Activated T-helper 1 cell treated with anti-CD3 and anti-CD28 coated beads, Interleukin-12 subunit alpha, Interleukin-12 subunit beta, Interleukin-2, Interleukin-4 antibody, amounts not matched to agents 30 ng/mL and 10 ng/mL and 1 ng/mL, durations not matched to agents 14 hours and 24 hours and 36 hours (primary cell): ENCODE data around the gene LRP5. TPM values are rescaled to one million over a fixed set of nuclear protein-coding genes. Genes with fewer than 3 reads are reported as not detected.
"Not testable (repeated sequence)": the region's sequence is repeated elsewhere in the genome, so short reads cannot be mapped to it uniquely, and the experiment has no call there.

Experiments
- DNase-seq: peaks from one replicate; pipeline ENCODE4 v3.0.0; 2021; ENCODE audit warnings: low spot score
- H3K27ac Mint-ChIP-seq: one replicate; pipeline ENCODE4 v1.8.0; 2021; ENCODE audit warnings: mild to moderate bottlenecking, mixed read lengths
- H3K27me3 Mint-ChIP-seq: one replicate; pipeline ENCODE4 v1.8.0; 2022; ENCODE audit warnings: mild to moderate bottlenecking, moderate library complexity, mixed read lengths; ENCODE audit not compliant: insufficient read depth
- H3K36me3 Mint-ChIP-seq: one replicate; pipeline ENCODE4 v1.8.0; 2021; ENCODE audit warnings: low read depth, mixed read lengths
- H3K4me1 Mint-ChIP-seq: one replicate; pipeline ENCODE4 v1.8.0; 2021; ENCODE audit warnings: low read depth, mixed read lengths
- H3K4me3 Mint-ChIP-seq: one replicate; pipeline ENCODE4 v1.8.0; 2021; ENCODE audit warnings: mild to moderate bottlenecking, moderate library complexity, mixed read lengths
- H3K9me3 Mint-ChIP-seq: one replicate; pipeline ENCODE4 v1.8.0; 2021; ENCODE audit warnings: mixed read lengths
- intact Hi-C: fragments of 100-400 bp; cut with micrococcal nuclease; formaldehyde crosslinking; loops from one replicate; pipeline ENCODE4 v1.15.1; 2024
- total RNA-seq: library from RNA; stranded (reverse); gene quantifications from 2 replicates; pipeline ENCODE4 v1.2.3, GENCODE V29; 2022

The LRP5 gene
- total RNA-seq, 1 donor from 2014 or later: 23.9 TPM

GRCh38 chr11:68441466-68442230 is 129.3 kb downstream of the LRP5 start:
- no peak for DNase-seq
- H3K9me3 Mint-ChIP-seq: no peaks in the 10 kb centered on the region
- H3K36me3 Mint-ChIP-seq: no peaks in the 10 kb centered on the region
- no peak overlapping the region for H3K27ac Mint-ChIP-seq
- H3K4me3 Mint-ChIP-seq: no peak overlapping the region
- H3K4me1 Mint-ChIP-seq: peaks cover 6% of the 10 kb centered on the region
- intact Hi-C loops: no loop called here
- no peaks in the 10 kb centered on the region for H3K27me3 Mint-ChIP-seq

GRCh38 chr11:68442433-68442832 is 130.0 kb downstream of the LRP5 start:
- DNase-seq: no peak
- no peaks in the 10 kb centered on the region for H3K36me3 Mint-ChIP-seq
- H3K4me3 Mint-ChIP-seq: no peak overlapping the region
- H3K9me3 Mint-ChIP-seq: no peaks in the 10 kb centered on the region
- no peaks in the 10 kb centered on the region for H3K27me3 Mint-ChIP-seq
- H3K4me1 Mint-ChIP-seq: peaks cover 3% of the 10 kb centered on the region
- no peak overlapping the region for H3K27ac Mint-ChIP-seq
- intact Hi-C loops: no loop called here

DNA sequence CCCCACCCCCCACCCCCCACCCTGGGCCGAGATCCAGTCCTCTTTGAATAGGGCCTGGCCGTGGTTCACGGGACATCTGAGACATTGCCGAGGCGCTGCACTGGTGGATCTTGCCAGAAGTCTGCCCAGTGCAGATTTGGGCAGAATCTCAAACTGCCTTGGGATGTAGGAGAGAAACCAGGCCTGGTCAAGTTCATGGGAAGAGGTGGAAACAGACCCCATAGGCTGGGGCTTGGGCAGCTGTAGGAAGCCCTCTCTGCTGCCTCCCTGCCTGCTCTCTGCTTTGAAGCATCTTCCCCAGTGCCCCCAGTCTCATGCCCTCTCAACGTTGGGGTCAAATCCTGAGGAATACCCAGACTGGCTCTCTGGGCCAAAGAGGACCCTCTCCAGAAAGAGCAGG is 132.2 kb downstream of the LRP5 start:
- intact Hi-C loops: no loop called here
- Mint-ChIP-seq H3K4me3 (no peak overlapping the region), H3K27ac (no peak overlapping the region), H3K27me3 (no peaks in the 10 kb centered on the region), H3K9me3 (no peaks in the 10 kb centered on the region), H3K36me3 (peaks cover 4% of the 10 kb centered on the region), H3K4me1 (peaks cover 9% of the 10 kb centered on the region)
- no peak for DNase-seq

DNA sequence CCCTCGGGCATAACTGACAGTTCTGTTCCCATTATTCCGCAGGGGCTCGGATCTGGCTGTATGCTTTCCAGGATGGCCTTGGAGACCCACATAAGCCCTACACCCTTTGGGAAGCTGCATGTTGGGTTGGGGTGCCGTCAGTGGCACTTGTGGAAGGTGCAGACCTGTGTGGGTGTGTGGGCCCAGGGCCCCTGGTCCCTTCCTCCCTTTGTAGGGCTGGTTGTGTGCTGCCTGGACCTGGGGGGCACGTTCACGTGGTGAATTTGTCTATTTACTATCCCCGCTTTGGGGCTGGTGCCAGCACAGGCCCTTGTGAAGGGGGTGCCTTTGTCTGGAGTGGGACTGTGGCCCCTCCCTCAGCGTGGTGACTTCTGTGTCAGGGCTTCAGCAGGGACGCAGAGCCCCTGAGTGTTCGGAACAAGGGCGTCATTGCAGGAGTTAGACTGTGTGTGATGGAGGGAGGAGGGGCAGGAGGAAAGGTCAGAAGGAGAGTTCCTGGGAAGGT is 133.2 kb downstream of the LRP5 start:
- Mint-ChIP-seq H3K27ac (no peak overlapping the region), H3K36me3 (peaks cover 7% of the 10 kb centered on the region)
- intact Hi-C loops: loop anchor here (2.0 kb wide), 1 partner anchor 149 kb away; no protein-coding TSS in a partner anchor

GRCh38 chr11:68446046-68446725 is 133.8 kb downstream of the LRP5 start:
- Mint-ChIP-seq H3K9me3 (no peaks in the 10 kb centered on the region), H3K4me1 (peaks cover 9% of the 10 kb centered on the region), H3K27me3 (no peaks in the 10 kb centered on the region), H3K27ac (no peak overlapping the region), H3K4me3 (no peak overlapping the region), H3K36me3 (peaks cover 7% of the 10 kb centered on the region)
- intact Hi-C loops: loop anchor here (2.0 kb wide), 1 partner anchor 149 kb away; no protein-coding TSS in a partner anchor
- DNase-seq: no peak

More for the DNA sequence above, 133.2 kb downstream of the LRP5 start:
- no peaks in the 10 kb centered on the region for H3K9me3 Mint-ChIP-seq
- no peaks in the 10 kb centered on the region for H3K27me3 Mint-ChIP-seq
- H3K4me3 Mint-ChIP-seq: no peak overlapping the region
- no peak for DNase-seq
- peaks cover 9% of the 10 kb centered on the region for H3K4me1 Mint-ChIP-seq

GRCh38 chr11:68447015-68447801 is 134.8 kb downstream of the LRP5 start:
- no peak overlapping the region for H3K4me3 Mint-ChIP-seq
- H3K27me3 Mint-ChIP-seq: no peaks in the 10 kb centered on the region
- H3K4me1 Mint-ChIP-seq: peaks cover 9% of the 10 kb centered on the region
- no peak overlapping the region for H3K27ac Mint-ChIP-seq
- peaks cover 7% of the 10 kb centered on the region for H3K36me3 Mint-ChIP-seq
- peak; percentile 64 for DNase-seq
- no peaks in the 10 kb centered on the region for H3K9me3 Mint-ChIP-seq
- intact Hi-C loops: loop anchor here (1.0 to 2.0 kb wide), 3 partner anchors 13 to 190 kb away; partner anchors contain the start of gene PPP6R3

- H3K4me1 Mint-ChIP-seq, H3K27ac Mint-ChIP-seq, H3K9me3 Mint-ChIP-seq, DNase-seq, H3K4me3 Mint-ChIP-seq, H3K36me3 Mint-ChIP-seq, H3K27me3 Mint-ChIP-seq: not testable (repeated sequence)
- intact Hi-C loops: loop anchor here (1.0 to 2.0 kb wide), 3 partner anchors 12 to 191 kb away; partner anchors contain the start of gene PPP6R3
Observed at GRCh38 chr11:68447914-68448313, 135.5 kb downstream of the LRP5 start.

DNA sequence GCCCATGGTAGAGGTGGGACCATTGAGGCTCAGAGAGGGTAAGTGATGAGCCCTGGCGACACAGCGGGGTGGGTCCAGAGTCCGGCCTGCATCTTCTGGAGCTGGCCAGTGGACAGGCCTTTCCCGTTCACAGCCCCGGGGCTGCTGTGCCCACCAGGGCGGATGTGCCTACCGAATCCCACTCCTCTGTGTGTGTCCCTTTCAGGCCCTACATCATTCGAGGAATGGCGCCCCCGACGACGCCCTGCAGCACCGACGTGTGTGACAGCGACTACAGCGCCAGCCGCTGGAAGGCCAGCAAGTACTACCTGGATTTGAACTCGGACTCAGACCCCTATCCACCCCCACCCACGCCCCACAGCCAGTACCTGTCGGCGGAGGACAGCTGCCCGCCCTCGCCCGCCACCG is 136.2 kb downstream of the LRP5 start:
- DNase-seq: no peak
- peaks cover 2% of the 10 kb centered on the region for H3K27me3 Mint-ChIP-seq
- intact Hi-C loops: no loop called here

DNA sequence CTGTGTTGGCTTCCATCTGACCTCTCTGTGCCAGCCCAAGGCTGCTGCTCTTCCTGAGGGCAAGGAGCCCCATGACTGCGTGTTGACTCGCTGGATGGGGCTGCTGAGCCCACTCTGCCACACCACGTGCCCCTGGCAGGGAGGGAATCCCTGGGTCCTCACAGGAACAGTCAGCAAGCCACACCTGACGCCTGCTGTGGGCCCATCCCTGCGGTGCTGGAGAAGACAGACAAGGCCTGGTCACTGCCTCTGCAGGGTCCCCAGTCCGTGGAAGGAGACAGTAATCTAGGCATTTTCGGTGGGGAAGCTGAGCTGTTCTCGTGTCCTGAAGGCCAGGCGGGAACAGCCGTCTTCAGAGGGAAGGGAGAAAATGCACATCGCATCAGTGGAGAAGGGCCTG is 137.6 kb downstream of the LRP5 start:
- no peaks in the 10 kb centered on the region for H3K9me3 Mint-ChIP-seq
- H3K27me3 Mint-ChIP-seq: peaks cover 2% of the 10 kb centered on the region
- no peak overlapping the region for H3K4me3 Mint-ChIP-seq
- peaks cover 9% of the 10 kb centered on the region for H3K4me1 Mint-ChIP-seq
- intact Hi-C loops: no loop called here
- peaks cover 7% of the 10 kb centered on the region for H3K36me3 Mint-ChIP-seq
- no peak overlapping the region for H3K27ac Mint-ChIP-seq
- no peak for DNase-seq

More for the DNA sequence above, 136.2 kb downstream of the LRP5 start:
- no peak overlapping the region for H3K4me3 Mint-ChIP-seq
- H3K9me3 Mint-ChIP-seq: no peaks in the 10 kb centered on the region
- peaks cover 7% of the 10 kb centered on the region for H3K36me3 Mint-ChIP-seq
- peaks cover 9% of the 10 kb centered on the region for H3K4me1 Mint-ChIP-seq
- no peak overlapping the region for H3K27ac Mint-ChIP-seq

- Mint-ChIP-seq H3K36me3 (peaks cover 7% of the 10 kb centered on the region), H3K9me3 (no peaks in the 10 kb centered on the region), H3K4me1 (peaks cover 9% of the 10 kb centered on the region), H3K27ac (no peak overlapping the region), H3K27me3 (peaks cover 5% of the 10 kb centered on the region), H3K4me3 (no peak overlapping the region)
- intact Hi-C loops: no loop called here
- DNase-seq: no peak
Observed at GRCh38 chr11:68450711-68451110, 138.3 kb downstream of the LRP5 start.

- H3K4me1 Mint-ChIP-seq: peaks cover under 1% of the 10 kb centered on the region
- DNase-seq: no peak
- no peak overlapping the region for H3K27ac Mint-ChIP-seq
- H3K4me3 Mint-ChIP-seq: no peak overlapping the region
- peaks cover 5% of the 10 kb centered on the region for H3K27me3 Mint-ChIP-seq
- peaks cover 3% of the 10 kb centered on the region for H3K36me3 Mint-ChIP-seq
- intact Hi-C loops: no loop called here
- no peaks in the 10 kb centered on the region for H3K9me3 Mint-ChIP-seq
Observed at GRCh38 chr11:68454767-68455166, 142.4 kb downstream of the LRP5 start.

DNA sequence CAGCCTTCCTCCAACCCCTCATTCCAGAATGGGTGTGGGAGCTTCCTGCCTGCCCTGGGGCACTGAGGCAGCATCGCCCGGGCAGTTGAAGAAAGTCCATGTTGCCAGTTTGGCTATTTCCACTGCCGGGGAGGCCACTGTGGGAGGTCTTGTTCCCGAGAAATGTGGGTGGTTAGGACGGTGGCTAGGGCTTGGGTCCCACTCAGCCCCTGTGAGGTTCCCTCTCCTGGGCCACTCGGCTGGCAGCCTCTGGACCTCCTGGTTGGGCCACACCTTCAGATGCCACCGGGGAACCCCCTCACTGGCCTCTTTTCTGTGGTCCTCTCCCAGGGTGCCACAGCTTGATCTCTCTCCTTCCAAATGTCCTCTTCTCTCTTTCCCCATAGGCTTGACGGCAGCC is 143.1 kb downstream of the LRP5 start:
- Mint-ChIP-seq H3K9me3 (no peaks in the 10 kb centered on the region), H3K27ac (no peak overlapping the region), H3K27me3 (peaks cover 5% of the 10 kb centered on the region), H3K36me3 (no peaks in the 10 kb centered on the region), H3K4me1 (peaks cover 4% of the 10 kb centered on the region), H3K4me3 (no peak overlapping the region)
- DNase-seq: no peak
- intact Hi-C loops: no loop called here
